ENCODE measurements around the gene TOMM5.
"Not testable (repeated sequence)": the region's sequence is repeated elsewhere in the genome, so short reads cannot be mapped to it uniquely, and the experiment has no call there.

Gene TOMM5

DNA sequence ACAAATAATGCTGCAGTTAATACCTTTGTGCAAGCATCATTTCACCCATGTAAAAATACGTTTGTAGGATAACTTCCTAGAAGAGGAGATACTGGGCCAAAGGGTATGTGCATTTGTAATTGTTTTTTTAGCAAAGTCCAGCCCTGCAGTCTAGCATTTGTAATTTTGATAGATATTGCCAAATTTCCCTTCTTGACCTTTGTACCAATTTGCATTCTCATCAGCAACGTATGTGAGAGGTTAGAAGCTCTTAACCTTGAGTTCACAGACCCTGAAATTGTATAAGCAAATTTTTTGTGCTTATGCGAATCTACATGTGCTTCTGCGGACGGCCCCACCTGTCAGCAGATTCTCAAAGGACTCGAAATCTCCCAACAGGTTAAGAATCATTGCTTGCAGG, 18.6 kb upstream of the TOMM5 start:
- no peak for DNase-seq

DNA sequence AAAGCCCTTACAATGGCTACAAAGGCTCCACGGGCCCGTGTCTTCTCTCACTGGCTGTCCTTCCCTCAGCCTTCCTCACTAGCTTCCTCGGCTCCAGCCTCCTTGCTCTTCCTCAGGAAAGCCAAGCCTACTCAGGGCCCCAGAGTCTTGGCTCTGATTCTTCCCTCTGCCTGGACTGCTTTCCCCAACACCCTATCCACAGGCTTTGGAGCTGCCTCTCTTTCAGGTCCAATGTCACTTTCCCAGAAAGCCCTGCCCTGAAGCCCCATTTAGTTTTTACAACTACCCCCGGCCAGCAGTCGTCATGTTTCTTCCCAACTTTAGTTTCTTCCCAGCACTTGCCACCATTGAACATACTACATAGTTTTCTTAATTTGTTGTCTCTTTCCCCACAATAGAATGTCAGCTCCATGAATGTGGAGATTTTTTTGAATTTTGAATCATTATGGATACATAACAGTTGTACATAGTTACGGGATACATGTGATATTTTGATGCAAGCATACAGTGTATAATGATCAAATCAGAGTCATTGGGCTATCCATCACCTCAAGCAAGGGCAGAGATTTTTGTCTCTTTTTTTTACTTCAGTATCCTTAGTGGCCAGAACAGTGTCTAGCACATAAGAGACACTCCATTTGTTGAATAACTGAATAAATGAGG, 17.5 kb upstream of the TOMM5 start:
- DNase-seq: no peak

DNA sequence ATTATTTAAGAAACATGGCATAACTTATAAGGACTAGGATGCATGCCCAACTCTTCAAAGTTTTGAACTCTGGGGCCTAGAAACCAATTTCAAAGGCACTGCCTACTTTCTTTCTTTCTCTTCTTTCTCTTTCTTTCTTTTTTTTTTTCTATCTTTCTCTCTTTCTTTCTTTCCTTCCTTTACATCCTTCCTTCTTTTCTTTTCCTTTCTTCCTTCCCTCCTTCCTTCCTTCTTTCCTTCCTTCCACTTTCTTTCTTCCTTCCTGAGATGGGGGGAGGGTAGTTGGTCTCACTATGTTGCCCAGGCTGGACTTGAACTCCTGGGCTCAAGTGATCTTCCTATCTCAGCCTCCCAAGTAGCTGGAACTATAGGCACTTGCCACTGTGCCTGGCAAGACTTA, 15.9 kb upstream of the TOMM5 start:
- no peak for DNase-seq

DNA sequence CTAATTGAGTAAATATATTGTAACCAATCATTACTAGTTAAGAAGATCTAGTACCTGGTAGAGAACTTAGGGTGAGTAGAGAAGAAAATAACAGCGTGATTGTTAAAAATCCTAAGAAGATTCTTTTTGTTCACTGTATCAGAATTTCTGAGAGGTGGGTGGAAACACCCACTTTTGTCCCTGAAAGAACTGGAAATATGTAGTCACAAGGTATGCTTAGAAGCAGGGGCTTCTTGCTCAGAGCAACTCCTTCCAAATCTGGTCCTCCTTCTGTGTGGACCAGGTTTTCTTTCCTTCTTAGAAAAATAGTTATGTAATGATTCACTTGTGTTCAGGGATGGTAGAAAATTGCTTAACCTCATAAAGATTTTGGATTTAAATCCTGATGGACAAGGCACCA, 11.9 kb upstream of the TOMM5 start:
- no peak for DNase-seq

DNA sequence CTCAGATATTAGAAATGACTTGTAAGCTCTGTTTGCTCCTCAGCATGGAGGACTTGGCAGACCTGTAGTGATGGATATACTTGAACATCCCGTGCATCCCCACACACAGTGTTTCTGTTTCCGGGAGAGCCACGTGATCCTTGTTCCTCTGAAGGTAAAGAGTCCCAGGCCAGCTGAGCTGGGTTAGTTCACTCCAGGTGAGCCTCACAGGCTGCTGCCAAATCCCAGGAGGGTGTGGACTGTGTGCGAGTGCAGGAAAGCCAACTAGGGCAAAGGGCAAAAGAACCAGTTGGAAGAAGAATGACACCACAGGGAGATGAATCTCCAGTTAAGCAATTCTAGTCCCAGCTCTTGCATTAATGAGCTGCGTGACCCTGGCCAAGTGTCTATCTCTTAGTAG, 10.4 kb upstream of the TOMM5 start:
- no peak for DNase-seq

DNA sequence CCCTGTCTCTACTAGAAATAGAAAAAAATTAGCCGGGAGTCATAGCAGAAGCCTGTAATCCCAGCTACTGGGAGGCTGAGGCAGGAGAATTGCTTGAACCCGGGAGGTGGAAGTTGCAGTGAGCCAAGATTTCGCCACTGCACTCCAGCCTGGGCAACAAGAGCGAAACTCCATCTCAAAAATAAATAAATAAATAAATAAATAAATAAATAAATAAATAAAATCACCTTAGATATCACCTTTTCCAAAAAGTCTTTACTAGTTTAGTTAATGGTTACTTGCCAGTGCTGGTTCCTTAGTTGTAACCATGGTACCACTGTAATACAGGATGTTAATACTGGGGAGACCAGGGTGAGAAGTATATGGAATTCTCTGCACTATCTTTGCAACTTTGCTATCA, 9.7 kb upstream of the TOMM5 start:
- not testable (repeated sequence) for DNase-seq

DNA sequence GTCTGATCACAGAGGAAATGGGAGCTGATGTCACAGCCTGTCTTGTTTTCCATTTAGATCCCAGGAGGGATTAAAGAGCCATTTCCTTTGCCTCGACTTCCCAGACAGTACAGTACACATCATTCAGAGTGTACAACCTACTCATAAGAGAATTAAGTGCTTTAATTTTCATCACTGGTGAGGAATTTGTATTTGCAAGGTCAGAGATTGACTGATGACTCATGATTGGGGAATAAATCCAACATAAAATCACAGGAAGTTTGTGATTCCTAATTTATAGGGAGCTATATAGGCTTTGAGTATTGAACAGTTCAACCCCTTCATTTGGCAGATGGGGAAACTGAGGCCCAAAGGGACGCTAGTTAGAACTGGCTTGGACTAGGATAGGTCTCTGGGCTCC, 4.1 kb upstream of the TOMM5 start:
- DNase-seq: no peak

DNA sequence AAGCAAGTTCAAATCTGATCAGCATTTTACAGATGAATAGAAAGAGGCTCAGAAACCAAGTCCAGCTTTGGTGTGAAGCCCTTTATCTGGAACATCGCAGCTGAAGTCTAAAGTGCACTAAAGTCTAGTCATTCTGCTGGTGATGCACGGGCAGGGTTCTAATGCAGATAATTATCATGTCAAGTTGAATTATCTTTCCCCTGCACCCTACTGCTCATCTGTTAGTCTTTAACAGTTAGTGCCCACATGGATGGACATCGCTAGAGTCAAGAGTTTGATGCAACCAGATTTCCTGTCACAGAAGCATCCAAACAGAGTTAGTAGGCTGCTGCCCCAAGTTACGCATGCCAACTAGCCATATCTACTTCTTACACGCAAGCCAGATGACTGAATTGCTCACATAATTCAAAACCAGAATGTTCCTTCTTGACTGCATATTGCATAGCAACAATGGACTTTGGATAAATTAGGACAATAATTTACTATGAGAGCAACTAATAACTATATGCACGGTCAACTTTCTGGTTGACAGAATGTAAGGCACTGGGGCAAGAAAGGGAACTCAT, 1.6 kb upstream of the TOMM5 start:
- DNase-seq: no peak

DNA sequence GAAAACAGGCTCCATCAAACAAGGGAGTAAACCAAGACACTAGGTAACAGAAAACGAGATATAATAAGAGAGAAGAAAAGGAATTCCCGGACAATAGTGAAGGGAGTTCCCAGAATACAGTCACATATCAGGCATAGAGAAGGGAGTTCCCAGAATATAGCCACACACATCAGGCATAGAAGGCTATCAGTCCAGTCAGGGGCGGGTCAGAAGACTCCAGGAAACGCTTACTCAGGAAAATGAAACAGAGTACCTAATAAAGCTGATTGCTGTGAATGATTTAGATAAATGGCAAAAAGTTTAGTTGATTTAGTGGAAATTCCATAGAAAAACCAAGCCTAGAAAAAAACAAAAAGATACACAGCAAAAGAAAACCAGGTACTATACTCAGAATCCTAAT, 4.9 kb downstream of the TOMM5 start:
- no peak for DNase-seq

DNA sequence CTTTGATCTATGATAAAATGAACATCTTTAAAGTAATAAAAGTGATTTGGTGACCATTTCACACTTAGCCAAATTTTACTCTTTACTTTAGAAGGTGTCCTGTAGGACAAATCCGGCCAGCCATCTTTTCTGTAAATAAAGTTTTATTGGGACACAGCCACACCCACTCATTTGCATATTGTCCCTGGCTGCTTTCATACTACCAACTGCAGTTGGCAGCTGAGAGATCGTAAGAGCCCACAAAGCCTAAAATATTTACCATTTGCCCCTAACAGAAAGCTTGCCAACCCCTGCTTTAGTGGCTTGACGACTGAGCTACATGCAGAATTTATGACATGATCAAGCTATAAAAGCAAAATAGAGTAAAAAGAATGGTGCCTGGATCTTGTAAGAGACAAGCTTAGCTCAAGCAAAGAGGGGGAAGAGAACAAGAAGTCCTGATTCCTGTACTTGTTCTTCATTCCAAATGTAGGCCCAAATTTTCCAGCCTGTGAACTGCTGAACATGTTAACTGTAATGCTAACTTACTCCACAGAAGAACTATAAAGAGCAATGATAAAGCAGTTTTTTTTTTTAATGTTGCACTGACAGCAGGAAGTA, 8.8 kb downstream of the TOMM5 start:
- no peak for DNase-seq

DNA sequence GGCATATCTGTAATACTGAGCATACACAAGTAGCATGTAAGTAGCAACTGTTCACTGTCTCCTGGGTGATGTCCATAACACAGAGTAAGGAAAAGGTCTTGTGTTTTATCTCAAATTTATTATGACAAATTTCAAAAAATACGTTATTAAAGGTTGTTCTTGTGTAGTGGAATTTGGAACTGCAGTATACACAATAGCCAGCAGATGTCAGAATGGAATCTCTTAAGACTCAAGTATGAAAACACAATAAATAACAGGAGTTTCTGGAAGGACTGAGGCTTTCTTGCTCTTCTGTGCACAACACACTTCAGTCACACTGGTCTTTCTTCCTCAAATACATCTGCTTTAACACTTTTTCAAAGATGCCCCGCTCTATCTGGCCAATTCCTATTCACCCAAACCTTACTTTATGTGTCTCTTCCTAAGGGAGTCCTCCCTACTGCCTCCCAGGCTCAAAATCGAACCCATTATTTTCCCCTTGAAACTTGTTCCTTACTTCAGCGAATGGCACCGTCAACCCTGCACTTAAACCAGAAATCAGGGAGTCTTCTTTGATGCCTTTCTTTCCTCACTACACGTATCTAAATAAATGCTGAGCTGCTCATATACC, 9.7 kb downstream of the TOMM5 start:
- no peak for DNase-seq

DNA sequence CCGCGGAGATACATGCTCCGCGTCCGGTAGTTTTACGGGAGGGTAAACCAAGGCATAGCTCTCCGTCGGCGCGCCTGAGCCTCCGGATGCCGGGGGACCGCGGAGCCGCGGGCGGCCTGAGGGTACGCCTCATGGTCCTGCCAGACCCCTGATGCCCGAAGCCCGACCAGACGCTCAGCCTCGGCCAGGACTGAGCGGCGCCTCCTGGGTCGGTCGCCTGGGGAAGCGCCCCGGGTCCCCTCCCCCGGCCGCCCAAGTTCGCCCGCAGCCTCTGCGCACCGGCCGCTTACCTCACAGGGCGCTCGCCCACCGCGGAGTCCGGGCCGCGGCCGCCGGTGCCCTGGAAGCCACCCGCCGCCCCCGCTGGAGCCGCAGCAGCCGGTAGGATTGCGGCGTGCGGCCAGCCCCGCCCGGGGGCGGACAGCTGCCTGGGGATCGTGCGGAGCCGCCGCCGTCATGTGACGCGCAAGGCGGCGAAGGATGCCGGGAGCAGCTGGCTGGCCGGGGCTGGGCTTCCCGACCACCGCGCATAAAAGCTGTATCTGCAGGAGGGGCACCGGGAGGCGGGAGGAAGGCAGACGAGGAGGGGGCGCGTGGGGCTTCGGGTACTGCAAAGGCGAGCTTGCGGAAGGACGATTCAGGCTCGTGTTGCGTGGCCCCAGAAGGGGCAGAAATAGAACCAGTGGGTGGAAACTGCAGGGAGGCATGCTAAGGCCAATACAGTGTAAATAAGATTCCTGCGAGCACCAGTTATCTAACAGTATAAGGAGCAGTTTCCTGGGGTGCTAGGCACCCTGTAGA, 16.3 kb downstream of the TOMM5 start, which contains the start of gene FBXO10:
TSS of gene FBXO10 (minus strand) at position 460 of the 801 bp plus-strand sequence. CDS start 34,612 bp downstream, outside the sequence.
- DNase-seq: no peak

DNA sequence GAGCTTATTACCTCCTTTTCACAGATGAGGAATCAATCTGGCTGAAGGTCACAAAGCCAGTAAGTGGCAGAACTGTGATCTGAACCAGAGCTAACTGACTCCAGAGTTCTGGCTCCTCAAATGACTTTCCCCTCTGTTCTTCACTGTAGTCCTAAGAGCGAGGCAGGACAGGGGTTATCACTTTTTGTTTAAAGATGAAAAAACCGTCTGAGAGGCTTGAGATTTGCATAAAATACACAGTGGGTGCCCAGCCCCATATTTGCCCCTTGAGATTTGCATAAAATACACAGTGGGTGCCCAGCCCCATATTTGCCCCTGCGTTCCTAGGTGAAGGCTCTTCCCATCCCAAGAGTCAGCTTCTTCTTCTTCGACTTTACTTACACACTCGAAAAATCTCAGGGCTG, 16.9 kb downstream of the TOMM5 start:
- no peak for DNase-seq

DNA sequence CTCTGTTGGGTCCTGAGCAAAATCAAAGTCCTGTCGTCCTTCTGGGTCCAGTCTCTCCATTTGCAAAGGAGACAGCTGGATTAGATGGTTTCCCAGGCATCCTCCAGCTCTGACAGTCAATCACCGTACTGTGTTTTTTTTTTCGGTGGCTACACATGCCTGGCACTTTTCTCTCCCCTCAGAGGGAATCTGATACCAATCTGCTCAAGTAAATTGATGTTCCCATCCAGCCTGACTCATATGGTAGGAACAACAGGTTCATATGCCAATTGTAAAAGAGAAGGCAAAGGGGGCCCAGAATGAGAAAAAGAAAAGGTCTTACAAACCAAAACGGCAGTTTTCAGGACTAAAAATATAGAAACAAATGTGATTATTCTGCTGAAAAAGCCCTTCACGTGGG, 17.4 kb downstream of the TOMM5 start:
- DNase-seq: no peak

DNA sequence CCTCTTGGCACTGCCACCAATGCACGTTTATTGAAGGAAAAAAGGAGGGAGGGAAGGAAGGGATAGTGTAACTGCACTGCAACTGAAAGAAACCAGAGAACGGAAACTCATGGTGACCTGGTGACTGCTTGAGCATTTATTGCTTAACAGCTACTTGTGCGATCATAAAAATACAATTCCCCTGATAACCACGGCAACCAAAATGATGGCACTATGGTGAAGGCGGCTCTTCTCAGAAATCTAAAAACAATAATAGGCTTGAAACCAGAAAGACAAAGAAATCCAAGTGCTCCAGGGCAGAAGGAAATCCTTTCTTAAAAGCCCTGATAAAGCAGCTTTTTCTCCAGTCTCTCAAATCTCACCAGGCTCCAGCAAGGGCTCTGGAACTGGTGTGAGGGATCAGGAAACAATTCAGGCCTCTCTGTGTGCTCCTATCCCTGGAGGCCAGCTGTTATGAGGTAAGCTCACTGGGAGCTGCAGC, 18.1 kb downstream of the TOMM5 start:
- DNase-seq: no peak

DNA sequence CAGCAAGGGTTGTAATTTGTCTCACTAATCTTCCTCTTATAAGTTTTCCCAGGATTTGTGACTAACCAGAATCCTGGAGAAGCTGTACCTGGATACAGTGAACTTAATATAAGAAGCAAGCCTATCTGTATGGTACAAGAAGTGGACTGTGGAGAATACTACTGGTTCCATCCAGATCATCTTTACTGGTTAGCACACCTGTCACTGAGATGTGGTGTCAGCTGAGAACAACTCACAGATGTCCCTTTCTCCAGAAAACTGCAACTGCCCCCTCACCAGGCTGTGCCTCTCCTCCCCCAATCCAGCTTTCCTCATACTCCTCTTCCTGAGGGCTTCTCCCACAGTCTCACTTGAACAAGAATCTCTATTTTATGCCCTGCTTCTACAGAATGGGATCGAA, 21.1 kb downstream of the TOMM5 start:
- no peak for DNase-seq

DNA sequence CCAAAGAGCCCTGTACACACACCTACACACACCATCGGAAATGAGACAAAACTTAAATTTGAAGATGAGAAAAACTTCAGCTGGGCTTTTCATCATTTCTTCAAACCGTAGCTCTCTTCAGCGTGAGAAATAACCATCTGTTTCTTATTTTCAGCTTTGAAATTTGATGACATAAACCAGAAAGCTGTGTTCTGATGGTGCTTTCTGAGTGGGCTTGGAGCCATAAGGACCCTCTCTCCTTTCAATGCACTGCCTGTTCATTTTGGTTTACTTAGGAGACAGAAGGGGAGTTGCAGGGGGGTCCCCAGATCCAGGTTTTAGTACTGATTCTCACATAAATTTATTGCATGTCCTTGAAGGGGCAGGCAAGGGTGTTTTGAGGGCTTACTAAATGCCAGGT, 25.7 kb downstream of the TOMM5 start:
- DNase-seq: no peak

DNA sequence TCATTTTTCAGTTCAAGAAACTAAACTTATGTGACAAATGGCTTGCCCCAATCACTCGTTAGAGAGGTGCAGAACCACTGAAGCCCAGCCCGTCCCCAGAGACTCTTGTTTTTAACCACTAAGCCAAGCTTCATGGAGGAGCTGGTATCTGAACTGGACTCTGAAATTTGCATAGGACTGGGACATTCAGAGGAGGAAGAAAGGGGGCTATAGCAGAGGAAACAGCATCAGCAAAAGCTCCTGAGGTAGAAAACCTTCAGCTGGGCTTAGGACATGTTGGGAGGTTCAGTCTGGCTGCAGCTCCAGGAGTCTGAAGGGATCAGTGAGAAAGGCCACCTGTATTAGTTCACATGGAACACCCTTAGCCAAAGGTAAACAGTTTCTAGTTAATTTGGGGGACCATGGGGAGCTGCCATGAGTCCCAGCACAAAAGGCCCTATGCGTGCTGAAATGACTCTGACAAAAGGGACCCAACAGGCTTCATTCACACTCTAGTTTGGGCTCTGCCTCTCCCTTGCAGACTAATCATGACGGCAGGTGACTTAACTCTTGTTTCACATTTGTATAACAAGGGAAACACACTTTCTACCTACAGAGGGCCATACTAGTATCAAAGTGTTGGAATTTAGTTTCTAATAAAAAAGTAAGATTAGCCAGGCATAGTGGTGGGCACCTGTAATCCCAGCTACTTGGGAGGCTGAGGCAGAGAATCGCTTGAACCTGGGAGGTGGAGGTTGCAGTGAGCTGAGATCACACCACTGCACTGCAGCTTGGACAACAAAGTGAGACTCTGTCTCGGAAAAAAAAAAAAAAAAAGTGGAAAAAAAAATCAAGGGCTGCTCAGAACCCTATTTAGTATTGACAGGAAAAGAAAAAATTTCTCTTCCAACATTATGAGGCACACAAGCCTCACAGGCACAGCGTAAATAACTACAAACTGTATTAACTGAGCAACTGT, 26.5 kb downstream of the TOMM5 start:
- DNase-seq: no peak

DNA sequence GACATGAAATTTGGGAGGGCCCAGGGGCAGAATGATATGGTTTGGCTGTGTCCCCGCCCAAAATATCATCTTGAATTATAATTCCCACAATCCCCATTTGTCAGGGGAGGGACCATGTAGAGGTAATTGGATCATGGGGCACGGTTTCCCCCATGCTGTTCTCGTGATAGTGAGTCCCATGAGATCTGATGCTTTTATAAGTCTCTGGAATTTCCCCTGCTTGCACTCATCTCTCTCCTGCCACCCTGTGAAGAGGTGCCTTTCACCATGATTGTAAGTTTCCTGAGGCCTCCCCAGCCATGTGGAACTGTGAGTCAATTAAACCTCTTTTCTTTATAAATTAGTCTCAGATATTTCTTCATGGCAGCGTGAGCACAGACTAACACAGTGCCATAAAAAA, 27.5 kb downstream of the TOMM5 start:
- DNase-seq: no peak

DNA sequence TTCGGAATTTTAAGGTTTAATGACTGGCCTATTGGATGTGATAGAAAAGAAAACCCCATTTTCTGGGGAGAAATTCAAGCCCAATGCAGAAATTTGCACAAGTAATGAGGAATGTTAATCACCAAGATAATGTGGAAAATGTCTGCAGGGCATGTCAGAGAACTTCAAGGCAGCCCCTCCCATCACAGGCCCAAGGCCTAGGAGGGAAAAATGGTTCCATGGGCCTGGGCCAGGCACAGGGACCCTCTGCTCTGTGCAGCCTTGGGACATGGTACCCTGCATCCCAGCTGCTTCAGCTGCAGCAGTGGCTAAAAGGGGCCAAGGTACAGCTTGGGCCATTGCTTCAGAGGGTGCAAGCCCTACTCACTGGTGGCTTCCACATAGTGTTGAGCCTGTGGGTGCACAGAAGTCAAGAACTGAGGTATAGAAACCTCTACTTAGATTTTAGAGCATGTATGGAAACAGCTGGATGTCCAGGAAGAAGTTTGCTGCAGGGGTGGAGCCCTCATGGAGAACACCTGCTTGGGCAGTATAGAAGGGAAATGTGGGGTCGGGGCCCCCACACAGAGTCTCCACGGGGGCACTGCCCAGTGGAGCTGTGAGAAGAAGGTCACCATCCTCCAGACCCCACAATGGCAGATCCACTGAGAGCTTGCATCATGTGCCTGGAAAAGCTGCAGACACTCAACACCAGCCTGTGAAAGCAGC, 28.4 kb downstream of the TOMM5 start:
- DNase-seq: no peak

DNA sequence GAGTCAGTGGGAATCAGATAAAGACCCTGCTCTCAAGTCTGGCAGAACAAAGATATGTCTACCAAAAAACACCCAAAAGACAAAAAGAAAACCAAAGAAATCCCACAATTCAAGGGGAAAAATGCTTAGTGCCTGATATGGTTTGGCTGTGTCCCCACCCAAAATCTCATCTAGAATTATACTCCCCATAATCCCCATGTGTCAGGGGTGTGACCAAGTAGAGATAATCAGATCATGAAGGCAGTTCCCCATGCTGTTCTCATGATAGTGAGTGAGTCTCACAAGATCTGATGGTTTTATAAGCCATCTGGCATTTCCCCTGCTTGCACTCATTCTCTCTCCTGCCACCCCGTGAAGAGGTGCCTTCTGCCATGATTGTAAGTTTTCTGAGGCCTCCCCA, 29.6 kb downstream of the TOMM5 start:
- no peak for DNase-seq
